ENCODE measurements around the gene KCMF1. TPM values are rescaled to one million over a fixed set of nuclear protein-coding genes. Genes with fewer than 3 reads are reported as not detected.

Gene KCMF1
- total and polyA plus RNA-seq, 8 donors = 2.3 to 88.4 (median 44.5) TPM

- TF ChIP-seq EP300 (IDR thresholded peaks at IDR 0.05) = no peak
- intact Hi-C loops (cut with DNase I; ENCODE audit: low total_unique reads) = no loop called here
- Histone ChIP-seq H3K27ac (peak overlapping the region in 4 of 5 donors; percentile 55 to 70 (median 64)), H3K4me1 (peaks cover 12 to 35% (median 27%) of the 10 kb centered on the region in 4 donors), H3K4me3 (no peak overlapping the region), H3K36me3 (no peaks in the 10 kb centered on the region), H3K9me3 (no peaks in the 10 kb centered on the region), H3K27me3 (no peaks in the 10 kb centered on the region)
- DNase-seq = no peak
These were observed 13.2 kb upstream of the KCMF1 start for GRCh38 chr2:84957771-84958134.

- Histone ChIP-seq H3K4me1 (peaks cover 14 to 38% (median 29%) of the 10 kb centered on the region in 4 donors), H3K27ac (peak overlapping the region in 4 of 5 donors; percentile 55 to 70 (median 64)), H3K27me3 (no peaks in the 10 kb centered on the region), H3K9me3 (no peaks in the 10 kb centered on the region), H3K4me3 (no peak overlapping the region), H3K36me3 (no peaks in the 10 kb centered on the region)
- no peak for TF ChIP-seq EP300 (IDR thresholded peaks at IDR 0.05)
- peak in 1 of 3 donors; percentile 21 for TF ChIP-seq POLR2AphosphoS5 (IDR thresholded peaks at IDR 0.05)
- TF ChIP-seq CTCF (IDR thresholded peaks at IDR 0.05) = no peak
- TF ChIP-seq POLR2A (IDR thresholded peaks at IDR 0.05) = no peak
- intact Hi-C loops (cut with DNase I; ENCODE audit: low total_unique reads) = no loop called here
- peak; percentile 62 to 76 for DNase-seq
- 43 to 47% (median 45%) methylated on average over 12 of the region's 12 CpGs for WGBS, 5 donors
These were observed 12.6 kb upstream of the KCMF1 start for GRCh38 chr2:84958135-84959059.

- H3K27ac ChIP-seq = peak overlapping the region in 3 of 5 donors; percentile 61 to 70 (median 68)
- H3K27me3 ChIP-seq = no peaks in the 10 kb centered on the region
- no peaks in the 10 kb centered on the region for H3K9me3 ChIP-seq
- intact Hi-C loops (cut with DNase I; ENCODE audit: low total_unique reads) = no loop called here
- peaks cover 21 to 45% (median 36%) of the 10 kb centered on the region in 4 donors for H3K4me1 ChIP-seq
- no peak overlapping the region for H3K4me3 ChIP-seq
- 69 to 83% (median 83%) methylated on average over 10 of the region's 10 CpGs for WGBS, 5 donors
- TF ChIP-seq CTCF (IDR thresholded peaks at IDR 0.05) = no peak
- H3K36me3 ChIP-seq = no peaks in the 10 kb centered on the region
- DNase-seq = no peak
These were observed 11.8 kb upstream of the KCMF1 start for GRCh38 chr2:84959095-84959565.

DNA sequence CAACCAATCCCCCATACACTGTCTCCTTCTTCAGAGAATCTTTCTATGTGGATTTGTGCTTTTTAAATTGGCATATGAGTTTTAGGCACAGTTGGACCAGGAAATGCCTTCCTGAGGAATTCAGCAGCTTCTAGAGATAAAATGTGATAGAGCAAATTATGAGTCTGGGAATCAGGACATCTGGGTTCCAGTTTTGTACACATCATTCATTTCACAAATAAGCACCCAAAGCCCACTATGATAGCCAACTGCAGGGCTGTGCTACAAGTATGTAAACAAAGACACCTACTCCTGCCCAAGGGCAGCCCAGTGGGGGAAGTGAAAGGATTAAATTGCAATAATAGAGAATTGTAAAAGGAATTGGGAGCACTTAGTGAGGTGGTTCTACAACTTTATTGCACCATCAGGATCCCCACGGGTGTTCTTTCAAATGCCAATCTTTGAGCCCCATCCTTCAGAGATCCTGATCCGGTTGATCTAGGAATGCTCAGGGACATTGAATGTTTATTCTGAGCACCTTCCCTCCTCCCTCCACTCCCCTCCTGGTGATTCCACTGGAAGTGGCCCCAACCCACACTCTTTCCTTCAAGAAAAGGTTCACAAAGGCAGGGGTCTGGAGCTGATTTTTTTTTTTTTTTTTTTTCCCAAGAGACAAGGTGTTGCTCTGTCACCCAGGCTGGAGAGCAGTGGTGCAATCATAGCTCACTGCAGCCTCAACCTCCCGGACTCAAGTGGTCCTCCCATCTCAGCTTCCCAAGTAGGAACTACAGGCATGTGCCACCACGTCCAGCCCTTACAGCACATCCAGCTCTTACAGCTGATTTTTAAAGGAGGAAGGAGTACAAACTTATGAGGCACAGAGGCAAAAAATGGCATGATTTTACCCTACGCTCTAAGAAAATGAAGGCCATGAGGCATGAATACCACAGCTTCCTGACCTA, 11.1 kb upstream of the KCMF1 start:
- H3K27ac ChIP-seq = peak overlapping the region in 3 of 5 donors; percentile 44 to 70 (median 68)
- DNase-seq = no peak
- peaks cover 23 to 53% (median 39%) of the 10 kb centered on the region in 4 donors for H3K4me1 ChIP-seq
- no peaks in the 10 kb centered on the region for H3K9me3 ChIP-seq
- WGBS, 5 donors = 54 to 65% (median 58%) methylated on average over 5 of the region's 5 CpGs
- H3K27me3 ChIP-seq = no peaks in the 10 kb centered on the region
- peaks cover 0 to 6% (median 2%) of the 10 kb centered on the region in 4 donors for H3K36me3 ChIP-seq
- intact Hi-C loops (cut with DNase I; ENCODE audit: low total_unique reads) = no loop called here
- TF ChIP-seq POLR2AphosphoS5 (IDR thresholded peaks at IDR 0.05) (no peak), POLR2A (IDR thresholded peaks at IDR 0.05) (no peak), CTCF (IDR thresholded peaks at IDR 0.05) (no peak), EP300 (IDR thresholded peaks at IDR 0.05) (no peak)
- no peak overlapping the region for H3K4me3 ChIP-seq
